Ovary (tissue), 9 donors: Measurements from ENCODE around the gene NELFB. TPM values are rescaled to one million over a fixed set of nuclear protein-coding genes. Genes with fewer than 3 reads are reported as not detected.

Source experiments
- DNase-seq, 5 donors: peaks; one replicate each; pipeline ENCODE4 v3.0.0-alpha.2; 2019 to 2020
- H3K27ac ChIP-seq, 2 donors: fragments of 200-600 bp; one replicate each; pipeline versions ENCODE4 v1.5.1 to v1.8.0; 2019 to 2022
- H3K27me3 ChIP-seq: fragments of 200-600 bp; one replicate; pipeline ENCODE4 v1.8.0; 2022
- H3K36me3 ChIP-seq: fragments of 200-600 bp; sonication (generic); one replicate; pipeline ENCODE4 v1.5.1; 2019
- H3K4me1 ChIP-seq: one replicate; pipeline ENCODE4 v1.8.1; 2013; ENCODE audit warnings: mild to moderate bottlenecking, moderate library complexity; ENCODE audit not compliant: insufficient read depth
- H3K4me3 ChIP-seq: fragments of 200-600 bp; sonication (generic); one replicate; pipeline ENCODE4 v1.5.1; 2017
- H3K9me3 ChIP-seq, 2 donors: fragments of 200-600 bp in 1 of 2; sonication (generic) in 1 of 2; one replicate each; pipeline versions ENCODE4 v1.5.1 to v1.8.1; 2013 to 2019; ENCODE audit warnings: mild to moderate bottlenecking in 1 of 2, moderate library complexity in 1 of 2
- CTCF ChIP-seq, 3 donors: fragments of 450-650 bp in 2 of 3; fragments of 200-600 bp in 1 of 3; IDR thresholded peaks; one replicate each; pipeline versions ENCODE4 v1.5.1 to v1.8.0; 2016 to 2022; ENCODE audit warnings: antibody characterized with exemption in 3 of 3, mild to moderate bottlenecking in 1 of 3
- EP300 ChIP-seq: sonication (generic); formaldehyde crosslinking; IDR thresholded peaks from one replicate; pipeline ENCODE4 v1.6.1; 2017; ENCODE audit warnings: antibody characterized with exemption
- POLR2A ChIP-seq: fragments of 450-650 bp; IDR thresholded peaks from one replicate; pipeline ENCODE4 v1.6.1; 2017; ENCODE audit warnings: antibody characterized with exemption, mild to moderate bottlenecking, moderate library complexity
- WGBS, 3 donors: extraction: QIAGEN DNeasy Blood & Tissue Kit in 1 of 3; methylation state at CpG; one replicate each; pipeline versions ENCODE4 v1.1.5 to v1.1.7; 2013 to 2017; 5-methylcytosine and 5-hydroxymethylcytosine counted together
- intact Hi-C, 4 donors: fragments of 100-400 bp; cut with DNase I; formaldehyde crosslinking; loops; one replicate each; pipeline versions ENCODE4 v1.11.0 to v1.15.1; 2022 to 2023
- polyA plus RNA-seq, 2 donors: library from polyadenylated mRNA; stranded (reverse); fragments of 200-250 nt in 1 of 2; fragments of 350-450 nt in 1 of 2; fragmentation: Illumina TruSeq in 1 of 2; extraction: RNeasy Lipid Tissue Mini Kit (QIAGEN cat#74804) in 1 of 2; gene quantifications; one replicate each; pipeline ENCODE4 v1.2.3, GENCODE V29; 2013 to 2014
- total RNA-seq, 7 donors: library from RNA; depleted of rRNA in 2 of 7; stranded (reverse); fragments of >200 nt in 2 of 7; fragmentation: NEBNext Ultra II Directional in 3 of 7; extraction: Animal tissue kit (Norgen Biotek cat#: 25700) in 3 of 7; gene quantifications; one replicate each; pipeline versions ENCODE4 v1.1.0 to v1.2.4, GENCODE V29; 2016 to 2023
- donor health status: DM: no; HTN: no; CAD: no; lungs with moderate emphysema.
- donor health status: DM: no; HTN: no; CAD: no.
- donor health status: Bipolar disorder and iron deficiency.
- donor health status: DM: yes; HTN: yes; CAD: no.
- donor health status: DM: no; HTN: no; CAD: no.
- donor health status: DM: yes; HTN: yes; CAD: no.

The NELFB gene
- total and polyA plus RNA-seq, 9 donors: 10.9 to 56.6 (median 44.5) TPM

GRCh38 chr9:137231372-137232039 lies 23.6 kb upstream of the NELFB start:
- Histone ChIP-seq H3K4me3 (no peak overlapping the region), H3K36me3 (no peaks in the 10 kb centered on the region), H3K9me3 (no peaks in the 10 kb centered on the region), H3K27ac (no peak overlapping the region), H3K27me3 (peaks cover 12% of the 10 kb centered on the region), H3K4me1 (peaks cover 7% of the 10 kb centered on the region)
- no peak for DNase-seq
- intact Hi-C loops: loop anchor here in 1 of 4 donors (10.0 kb wide), 1 partner anchor 117 kb away; the partner anchor contains the start of gene DPP7
- TF ChIP-seq POLR2A (no peak), CTCF (IDR thresholded peaks at IDR 0.05) (no peak), EP300 (no peak)
- 72 to 81% (median 72%) methylated on average over 22 to 23 of the region's 23 CpGs for WGBS, 3 donors

- H3K27me3 ChIP-seq: peaks cover 12% of the 10 kb centered on the region
Observed at GRCh38 chr9:137232101-137232500, 23.0 kb upstream of the NELFB start.

GRCh38 chr9:137232510-137232909 lies 22.6 kb upstream of the NELFB start:
- TF ChIP-seq EP300 (no peak), POLR2A (no peak), CTCF (IDR thresholded peaks at IDR 0.05) (no peak)
- Histone ChIP-seq H3K27ac (no peak overlapping the region), H3K4me3 (no peak overlapping the region), H3K4me1 (peaks cover 11% of the 10 kb centered on the region), H3K9me3 (no peaks in the 10 kb centered on the region), H3K36me3 (no peaks in the 10 kb centered on the region), H3K27me3 (peaks cover 12% of the 10 kb centered on the region)
- no peak for DNase-seq
- intact Hi-C loops: loop anchor here in 1 of 4 donors (10.0 kb wide), 1 partner anchor 118 kb away; the partner anchor contains the start of gene DPP7
- 57 to 67% (median 66%) methylated on average over 23 to 24 of the region's 24 CpGs for WGBS, 3 donors

More at GRCh38 chr9:137232101-137232500, 23.0 kb upstream of the NELFB start:
- Histone ChIP-seq H3K9me3 (no peaks in the 10 kb centered on the region), H3K4me1 (peaks cover 11% of the 10 kb centered on the region), H3K27ac (no peak overlapping the region), H3K4me3 (no peak overlapping the region), H3K36me3 (no peaks in the 10 kb centered on the region)
- intact Hi-C loops: loop anchor here in 1 of 4 donors (10.0 kb wide), 1 partner anchor 117 kb away; the partner anchor contains the start of gene DPP7
- WGBS, 3 donors: 62 to 71% (median 64%) methylated on average over 10 of the region's 10 CpGs
- DNase-seq: no peak
- TF ChIP-seq POLR2A: no peak
- no peak for TF ChIP-seq EP300
- TF ChIP-seq CTCF (IDR thresholded peaks at IDR 0.05): no peak

GRCh38 chr9:137233143-137233980 lies 21.8 kb upstream of the NELFB start:
- no peak overlapping the region for H3K27ac ChIP-seq
- H3K9me3 ChIP-seq: no peaks in the 10 kb centered on the region
- peaks cover 8% of the 10 kb centered on the region for H3K27me3 ChIP-seq
- TF ChIP-seq CTCF (IDR thresholded peaks at IDR 0.05): no peak
- no peak for TF ChIP-seq EP300
- no peak for TF ChIP-seq POLR2A
- H3K4me1 ChIP-seq: peaks cover 11% of the 10 kb centered on the region
- DNase-seq: no peak
- intact Hi-C loops: loop anchor here in 1 of 4 donors (10.0 kb wide), 1 partner anchor 119 kb away; the partner anchor contains the start of gene DPP7
- H3K36me3 ChIP-seq: no peaks in the 10 kb centered on the region
- WGBS, 3 donors: 45 to 63% (median 52%) methylated on average over 34 to 40 of the region's 40 CpGs
- no peak overlapping the region for H3K4me3 ChIP-seq
